Loucy (cell line): ENCODE measurements around the gene PAX3.

Experiments
- H2AFZ ChIP-seq: fragments of 200-600 bp; sonication (generic); 2 replicates; pipeline ENCODE4 v1.6.0; 2016; ENCODE audit warnings: antibody characterized with exemption, mild to moderate bottlenecking, low read length, moderate library complexity
- H3F3A ChIP-seq: fragments of 200-600 bp; 2 replicates; pipeline ENCODE4 v1.6.0; 2016; ENCODE audit warnings: antibody characterized with exemption, low read depth, mild to moderate bottlenecking
- H3K27me3 ChIP-seq: fragments of 200-600 bp; sonication (generic); 2 replicates; pipeline ENCODE4 v1.6.1; 2014; ENCODE audit warnings: low read length, mild to moderate bottlenecking; ENCODE audit not compliant: insufficient read depth, poor library complexity, severe bottlenecking
- H3K36me3 ChIP-seq: fragments of 200-600 bp; sonication (generic); 2 replicates; pipeline ENCODE4 v1.6.1; 2016; ENCODE audit warnings: low read length; ENCODE audit not compliant: insufficient read depth
- H3K4me1 ChIP-seq: fragments of 200-600 bp; sonication (generic); 2 replicates; pipeline ENCODE4 v1.5.1; 2014; ENCODE audit warnings: low read length, mild to moderate bottlenecking; ENCODE audit not compliant: insufficient read depth, poor library complexity, severe bottlenecking
- H3K4me2 ChIP-seq: fragments of 200-600 bp; sonication (generic); 2 replicates; pipeline ENCODE4 v1.6.0; 2014; ENCODE audit warnings: antibody characterized with exemption, low read length, low read depth, mild to moderate bottlenecking; ENCODE audit not compliant: poor library complexity, severe bottlenecking
- H3K4me3 ChIP-seq: fragments of 200-600 bp; sonication (generic); 2 replicates; pipeline ENCODE4 v1.5.1; 2014; ENCODE audit warnings: low read length, mild to moderate bottlenecking, mixed read lengths; ENCODE audit not compliant: poor library complexity, severe bottlenecking
- H3K79me2 ChIP-seq: fragments of 200-600 bp; sonication (generic); 2 replicates; pipeline ENCODE4 v1.6.1; 2014; ENCODE audit warnings: low read length; ENCODE audit not compliant: insufficient read depth
- H3K9ac ChIP-seq: fragments of 200-600 bp; sonication (generic); 2 replicates; pipeline ENCODE4 v1.6.0; 2014; ENCODE audit warnings: mild to moderate bottlenecking, low read depth, low read length, moderate library complexity; ENCODE audit not compliant: poor library complexity, severe bottlenecking
- H3K9me2 ChIP-seq: fragments of 200-600 bp; sonication (generic); replicated peaks from 2 replicates; pipeline ENCODE4 v1.6.1; 2016; ENCODE audit warnings: low read depth, low read length, mixed read lengths
- H3K9me3 ChIP-seq: fragments of 200-600 bp; sonication (generic); 2 replicates; pipeline ENCODE4 v1.6.1; 2014; ENCODE audit warnings: mild to moderate bottlenecking, antibody characterized with exemption, low read length, low read depth; ENCODE audit not compliant: insufficient read depth
- H4K20me1 ChIP-seq: fragments of 200-600 bp; sonication (generic); 2 replicates; pipeline ENCODE4 v1.6.0; 2014; ENCODE audit warnings: antibody characterized with exemption, low read length, mild to moderate bottlenecking; ENCODE audit not compliant: insufficient read depth, poor library complexity, severe bottlenecking
- CTCF ChIP-seq: fragments of 200-600 bp; sonication (generic); conservative IDR thresholded peaks from 2 replicates; pipeline ENCODE4 v1.5.1; 2014; ENCODE audit warnings: mild to moderate bottlenecking, antibody characterized with exemption, low read length
- EZH2phosphoT487 ChIP-seq: fragments of 200-600 bp; IDR thresholded peaks from 2 replicates; pipeline ENCODE4 v1.6.1; 2018; ENCODE audit warnings: antibody characterized with exemption, mild to moderate bottlenecking, moderate library complexity, borderline replicate concordance

PAX3 gene

GRCh38 chr2:222305516-222306392 lies 7.0 kb upstream of the PAX3 start:
- Histone ChIP-seq H3K9me3 (peaks cover 3% of the 10 kb centered on the region; the same call in 1 of the 2 replicates), H3K9me2 (no peaks in the 10 kb centered on the region), H3K4me2 (no peak overlapping the region), H3F3A (no peaks in the 10 kb centered on the region), H4K20me1 (no peaks in the 10 kb centered on the region), H3K27me3 (no peaks in the 10 kb centered on the region), H3K9ac (no peak overlapping the region), H2AFZ (no peak overlapping the region), H3K4me1 (no peaks in the 10 kb centered on the region), H3K36me3 (no peaks in the 10 kb centered on the region), H3K4me3 (no peak overlapping the region), H3K79me2 (no peaks in the 10 kb centered on the region)
- no peak for TF ChIP-seq CTCF
- no peak for TF ChIP-seq EZH2phosphoT487

GRCh38 chr2:222304737-222305515 lies 6.1 kb upstream of the PAX3 start:
- Histone ChIP-seq H3K4me1 (no peaks in the 10 kb centered on the region), H4K20me1 (no peaks in the 10 kb centered on the region)

More at GRCh38 chr2:222304737-222305515, 6.1 kb upstream of the PAX3 start:
- TF ChIP-seq EZH2phosphoT487 (no peak), CTCF (no peak)
- Histone ChIP-seq H3F3A (no peaks in the 10 kb centered on the region), H3K27me3 (no peaks in the 10 kb centered on the region), H3K79me2 (no peaks in the 10 kb centered on the region), H3K9me2 (no peaks in the 10 kb centered on the region), H3K36me3 (no peaks in the 10 kb centered on the region), H3K4me3 (no peak overlapping the region), H3K9me3 (peaks cover 3% of the 10 kb centered on the region; the same call in 1 of the 2 replicates), H3K4me2 (no peak overlapping the region), H2AFZ (no peak overlapping the region), H3K9ac (no peak overlapping the region)
